ENCODE data around the gene NHERF1.

The NHERF1 gene

GRCh38 chr17:74749279-74750038 lies 1.0 kb downstream of the NHERF1 start:
- DNase-seq (ENCODE audit: low read depth in 2 of 2), result peak in 1 of 2 donors; percentile 40

DNA sequence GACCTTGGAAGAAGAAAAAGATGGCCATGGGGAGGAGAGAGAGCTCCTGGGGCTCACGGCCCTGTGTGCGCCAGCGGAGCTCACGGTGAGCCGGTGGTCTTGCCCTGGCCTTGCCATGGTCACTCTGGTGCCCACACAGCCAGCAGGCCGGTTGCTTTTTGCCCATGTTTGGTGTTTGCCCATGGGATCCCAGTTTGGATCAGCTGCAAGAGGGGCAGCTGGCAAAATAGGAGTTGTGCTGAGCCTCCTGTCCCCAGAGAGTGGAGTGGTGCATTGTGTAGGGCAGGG lies 1.6 kb downstream of the NHERF1 start:
- no peak for DNase-seq (ENCODE audit: low read depth in 2 of 2)

- no peak for DNase-seq (ENCODE audit: low read depth in 2 of 2)
Measured at GRCh38 chr17:74750327-74751069, 2.1 kb downstream of the NHERF1 start.

DNA sequence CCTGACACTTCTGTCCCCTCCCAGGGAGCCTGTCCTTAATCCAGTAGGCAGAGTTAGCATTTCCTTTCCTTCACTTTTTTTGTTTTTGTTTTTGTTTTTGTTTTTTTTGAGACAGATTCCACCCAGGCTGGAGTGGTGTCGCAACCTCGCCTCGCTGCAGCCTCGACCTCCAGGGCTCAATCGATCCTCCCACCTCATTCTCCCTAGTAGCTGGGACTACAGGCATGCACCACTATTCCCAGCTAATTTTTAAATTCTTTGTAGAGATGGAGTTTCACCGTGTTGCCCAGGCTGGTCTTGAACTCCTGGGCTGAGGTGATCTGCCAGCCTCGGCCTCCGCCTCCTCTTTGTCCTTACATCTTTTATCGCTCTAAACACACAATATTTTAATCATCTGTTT lies 4.0 kb downstream of the NHERF1 start:
- DNase-seq (ENCODE audit: low read depth in 2 of 2), result no peak

- no peak for DNase-seq (ENCODE audit: low read depth in 2 of 2)
Measured at GRCh38 chr17:74752822-74753401, 4.5 kb downstream of the NHERF1 start.

GRCh38 chr17:74754832-74755231 lies 6.4 kb downstream of the NHERF1 start:
- no peak for DNase-seq (ENCODE audit: low read depth in 2 of 2)

GRCh38 chr17:74755533-74755932 lies 7.1 kb downstream of the NHERF1 start:
- DNase-seq (ENCODE audit: low read depth in 2 of 2), result no peak

- DNase-seq (ENCODE audit: low read depth in 2 of 2), result no peak
Measured at GRCh38 chr17:74756891-74757290, 8.5 kb downstream of the NHERF1 start.

GRCh38 chr17:74757502-74757901 lies 9.1 kb downstream of the NHERF1 start:
- DNase-seq (ENCODE audit: low read depth in 2 of 2), result no peak

- DNase-seq (ENCODE audit: low read depth in 2 of 2), result no peak
Measured at GRCh38 chr17:74757931-74758847, 9.8 kb downstream of the NHERF1 start.

DNA sequence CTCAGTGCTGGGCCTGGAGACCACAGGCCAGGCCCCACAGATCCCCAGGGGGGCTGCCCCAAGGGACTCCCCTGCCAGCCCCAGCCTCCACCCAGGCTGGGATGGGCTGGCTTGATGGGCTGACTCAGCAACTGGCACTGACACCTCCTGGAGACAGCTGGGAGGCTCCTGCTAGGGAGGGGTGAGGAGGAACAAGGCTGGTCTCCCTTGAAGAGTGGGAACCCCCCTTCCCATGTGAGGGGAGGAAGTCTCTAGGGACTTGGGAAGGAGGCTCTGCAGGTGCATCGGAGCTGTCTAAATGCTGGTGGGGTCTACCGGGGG lies 10.4 kb downstream of the NHERF1 start:
- no peak for DNase-seq (ENCODE audit: low read depth in 2 of 2)

GRCh38 chr17:74759243-74759801 lies 10.9 kb downstream of the NHERF1 start:
- DNase-seq (ENCODE audit: low read depth in 2 of 2), result no peak

DNA sequence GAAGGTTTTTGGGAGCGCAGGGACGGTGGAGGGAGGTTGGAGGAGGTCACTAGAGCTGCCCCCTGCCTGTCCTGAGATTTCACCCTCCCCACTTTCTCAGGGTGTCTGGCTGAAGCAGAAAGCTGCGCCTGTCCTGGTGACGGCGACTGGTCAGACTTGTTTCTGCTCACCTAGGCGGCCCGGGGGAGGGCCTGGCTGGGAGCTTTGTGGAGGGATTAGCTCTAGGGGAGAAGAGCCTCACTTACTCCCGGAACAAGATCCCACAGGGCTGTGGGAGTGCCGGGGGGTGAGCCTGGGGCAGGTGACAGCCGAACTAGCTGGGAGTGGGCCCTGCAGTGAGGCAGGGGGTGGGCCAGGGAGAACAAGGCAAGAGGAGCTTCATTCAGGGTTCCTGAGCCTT lies 11.5 kb downstream of the NHERF1 start:
- no peak for DNase-seq (ENCODE audit: low read depth in 2 of 2)

DNA sequence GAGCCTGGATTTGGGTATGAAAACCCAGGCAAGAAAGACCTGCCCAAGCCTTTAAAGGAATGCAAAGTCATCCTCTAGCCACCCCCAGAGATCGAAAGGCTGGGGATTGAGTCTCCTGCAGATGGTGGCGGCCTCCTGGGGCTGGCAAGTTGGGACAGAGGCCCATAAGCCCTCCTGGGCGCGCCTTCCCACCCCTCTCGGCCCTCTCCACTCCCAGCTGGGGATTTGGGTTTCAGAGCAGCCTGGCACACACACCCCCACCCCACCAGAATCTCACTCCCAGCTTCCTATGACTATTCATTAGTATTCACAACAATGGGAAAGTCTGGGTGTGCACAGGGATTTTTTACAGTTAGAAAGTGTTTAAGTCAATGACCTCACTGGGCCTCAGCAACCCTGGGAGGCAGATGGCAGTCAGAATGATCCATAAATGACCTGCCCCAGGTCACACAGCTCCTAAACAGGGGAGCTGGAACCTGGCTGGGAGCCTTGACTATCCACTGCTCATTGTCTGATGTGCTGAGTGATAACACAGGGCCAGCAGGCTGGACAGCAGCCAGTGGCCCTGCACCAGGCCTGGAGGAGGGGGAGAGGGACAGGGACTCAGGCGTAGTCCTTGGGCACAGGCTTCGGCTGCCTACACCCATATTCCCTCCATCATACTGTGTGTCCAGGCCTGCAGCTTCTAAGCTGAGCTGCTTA lies 12.1 kb downstream of the NHERF1 start:
- DNase-seq (ENCODE audit: low read depth in 2 of 2), result no peak

DNA sequence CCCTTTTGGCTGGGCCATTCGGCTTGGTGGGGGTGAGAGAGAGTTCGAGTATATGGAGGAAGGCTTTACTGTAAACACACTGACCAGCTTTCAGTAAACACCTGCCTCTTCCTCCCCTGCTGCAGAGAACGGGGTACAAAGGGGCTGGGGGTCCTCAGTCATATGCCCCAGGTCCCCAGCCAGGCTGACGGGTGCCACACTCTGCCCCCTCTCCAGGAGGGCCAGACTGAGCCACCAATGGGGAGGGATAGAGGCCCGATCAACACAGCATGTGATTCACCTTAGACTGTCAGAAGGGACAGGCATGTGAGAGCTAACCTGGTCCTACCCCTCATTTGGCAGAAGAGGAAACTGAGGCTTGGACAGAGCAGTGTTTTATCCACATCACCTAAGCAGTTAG lies 13.0 kb downstream of the NHERF1 start:
- DNase-seq (ENCODE audit: low read depth in 2 of 2), result no peak

GRCh38 chr17:74761931-74762330 lies 13.5 kb downstream of the NHERF1 start:
- DNase-seq (ENCODE audit: low read depth in 2 of 2), result no peak

- DNase-seq (ENCODE audit: low read depth in 2 of 2), result no peak
Measured at GRCh38 chr17:74763565-74764387, 15.3 kb downstream of the NHERF1 start.

- DNase-seq (ENCODE audit: low read depth in 2 of 2), result no peak
Measured at GRCh38 chr17:74764751-74765286, 16.4 kb downstream of the NHERF1 start.

- DNase-seq (ENCODE audit: low read depth in 2 of 2), result no peak
Measured at GRCh38 chr17:74766413-74766812, 18.0 kb downstream of the NHERF1 start.

DNA sequence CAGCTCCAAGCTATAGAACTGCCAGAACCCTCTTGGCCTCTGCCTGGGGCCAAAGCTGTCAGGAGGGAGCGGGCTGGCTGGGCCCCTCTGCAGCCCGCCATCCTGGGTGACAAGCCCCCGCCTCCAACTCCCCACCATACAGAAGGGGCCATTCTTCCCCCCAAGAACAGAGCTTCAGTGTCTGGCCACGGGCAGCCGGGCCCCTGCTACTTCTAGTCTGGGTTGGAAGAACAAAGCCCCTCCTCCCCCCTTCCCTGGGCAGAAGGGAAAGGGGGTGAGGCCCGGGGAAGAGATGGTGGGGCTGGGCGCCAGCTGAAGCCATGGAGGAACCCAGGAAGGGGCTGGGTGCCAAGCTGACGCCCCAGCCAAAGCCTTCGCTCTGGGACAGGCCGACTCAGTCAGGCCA lies 18.7 kb downstream of the NHERF1 start:
- no peak for DNase-seq (ENCODE audit: low read depth in 2 of 2)
